NCI-H146 (cell line): ENCODE data around the gene ADAMTS7.

Experiments used
- DNase-seq: peaks from one replicate; lab custom pipeline; 2025; lab: John Stamatoyannopoulos, UW

Gene ADAMTS7

GRCh38 chr15:78716651-78717050, 94.6 kb downstream of the ADAMTS7 start:
- DNase-seq = no peak

DNA sequence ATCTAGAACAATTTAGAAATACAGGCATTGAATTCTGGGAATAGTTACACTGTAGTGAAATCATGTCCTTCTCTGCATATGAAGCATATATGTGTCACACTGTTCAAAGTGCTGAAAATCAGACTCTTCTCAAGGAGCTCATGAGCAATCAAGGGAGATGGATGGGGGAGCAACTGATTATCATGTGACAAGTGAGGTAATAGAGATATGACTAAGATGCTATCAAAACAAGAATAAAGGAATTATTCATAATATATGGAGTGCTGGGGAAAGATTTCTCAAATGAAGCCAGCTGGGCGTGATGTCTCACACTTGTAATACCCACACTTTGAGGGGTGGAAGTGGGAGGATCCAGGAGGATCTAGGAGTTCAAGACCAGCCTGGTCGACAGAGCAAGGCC, 95.3 kb downstream of the ADAMTS7 start:
- no peak for DNase-seq

DNA sequence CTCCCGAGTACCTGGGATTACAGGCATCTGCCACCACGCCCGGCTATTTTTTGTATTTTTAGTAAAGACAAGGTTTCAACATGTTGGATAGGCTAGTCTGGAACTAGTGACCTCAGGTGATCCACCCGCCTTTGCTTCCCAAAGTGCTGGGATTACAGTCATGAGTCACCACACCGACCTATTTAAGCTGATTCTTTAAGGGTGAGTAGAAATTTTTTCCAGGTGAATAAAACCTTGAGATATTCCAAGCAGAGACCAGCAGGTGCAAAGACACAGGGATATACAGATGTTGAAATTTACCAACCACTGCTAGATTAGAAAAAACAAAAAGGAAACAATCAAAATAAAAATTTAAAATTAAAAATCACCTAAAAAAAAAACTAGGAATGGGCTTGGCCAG, 95.8 kb downstream of the ADAMTS7 start:
- no peak for DNase-seq

DNA sequence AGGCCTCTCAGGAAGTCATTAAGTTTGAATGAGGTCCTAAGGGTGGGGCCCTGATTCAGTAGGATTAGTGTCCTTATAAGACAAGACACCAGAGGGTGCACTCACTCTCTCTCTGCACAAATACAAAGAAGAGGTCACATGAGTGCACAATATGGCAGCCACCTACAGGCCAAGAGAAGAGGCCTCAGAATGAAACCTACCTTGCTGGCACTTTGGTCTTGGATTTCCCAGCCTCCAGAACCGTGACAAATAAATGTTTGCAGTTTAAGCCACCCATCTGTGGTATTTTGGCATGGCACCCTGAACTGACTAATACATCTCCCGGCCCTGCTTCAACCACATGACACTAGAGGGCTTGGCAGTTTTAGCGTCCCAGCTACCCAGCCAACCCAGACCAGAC, 96.4 kb downstream of the ADAMTS7 start:
- no peak for DNase-seq

DNA sequence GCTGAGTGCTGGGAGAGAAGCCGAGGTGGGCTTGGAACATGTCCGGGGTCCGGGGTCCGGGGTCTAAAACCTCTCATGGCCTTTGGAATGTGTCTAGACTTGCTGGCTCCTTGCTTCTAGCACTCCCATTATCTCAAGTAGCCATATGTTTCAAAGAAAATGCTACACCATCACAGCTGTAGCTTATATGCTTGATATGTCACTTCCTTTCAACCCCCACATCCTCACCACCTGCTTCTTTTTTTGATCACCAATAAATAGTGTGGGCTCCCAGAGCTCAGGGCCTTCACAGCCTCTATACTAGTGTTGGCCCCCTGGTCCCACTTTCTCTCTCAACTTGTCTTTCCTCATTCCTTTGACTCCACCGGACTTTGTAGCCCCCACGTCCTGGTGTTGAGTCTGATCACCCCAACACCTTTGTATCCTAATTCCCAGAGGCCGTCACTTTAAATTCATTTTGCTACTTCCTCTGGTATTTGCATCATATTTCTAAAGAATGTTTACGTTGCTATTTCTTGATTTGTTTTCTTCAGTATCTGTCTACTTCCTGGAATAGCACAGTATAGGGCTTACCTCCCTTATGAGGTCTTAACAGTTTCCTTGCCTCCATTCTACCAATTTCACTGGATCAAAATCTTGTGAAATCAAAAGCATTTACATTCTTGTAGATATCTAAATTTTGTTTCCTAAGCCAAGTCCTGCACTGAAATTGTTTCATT, 98.3 kb downstream of the ADAMTS7 start:
- no peak for DNase-seq

- no peak for DNase-seq
Measured at GRCh38 chr15:78711638-78712037, 99.6 kb downstream of the ADAMTS7 start.

GRCh38 chr15:78709263-78709882, 101.9 kb downstream of the ADAMTS7 start:
- peak; percentile 55 for DNase-seq
